Neuronal stem cell (in vitro differentiated cells): ENCODE data around the gene WHAMM.

Experiments
- DNase-seq: peaks from one replicate; pipeline ENCODE4 v3.0.0-alpha.2; 2013; ENCODE audit warnings: low spot score
- H2AFZ ChIP-seq: one replicate; pipeline ENCODE4 v1.6.1; 2013; ENCODE audit warnings: mild to moderate bottlenecking, low read length, inconsistent platforms
- H2AK5ac ChIP-seq: 2 replicates; pipeline ENCODE4 v1.6.1; 2013; ENCODE audit warnings: low read depth, mild to moderate bottlenecking, inconsistent platforms, low read length, moderate library complexity, mixed read lengths
- H2BK120ac ChIP-seq: 2 replicates; pipeline ENCODE4 v1.6.1; 2013; ENCODE audit warnings: low read depth, mild to moderate bottlenecking, inconsistent platforms, low read length, moderate library complexity, mixed read lengths
- H2BK12ac ChIP-seq: one replicate; pipeline ENCODE4 v1.6.1; 2013; ENCODE audit warnings: low read length, inconsistent platforms
- H2BK15ac ChIP-seq: 2 replicates; pipeline ENCODE4 v1.6.1; 2013; ENCODE audit warnings: mild to moderate bottlenecking, low read length, inconsistent platforms, mixed read lengths
- H2BK5ac ChIP-seq: one replicate; pipeline ENCODE4 v1.6.1; 2013; ENCODE audit warnings: inconsistent platforms, mild to moderate bottlenecking, low read length, moderate library complexity
- H3K14ac ChIP-seq: one replicate; pipeline ENCODE4 v1.6.1; 2013; ENCODE audit warnings: low read length, inconsistent platforms
- H3K18ac ChIP-seq: 2 replicates; pipeline ENCODE4 v1.6.1; 2013; ENCODE audit warnings: low read length, inconsistent platforms
- H3K23ac ChIP-seq: 2 replicates; pipeline ENCODE4 v1.6.1; 2013; ENCODE audit warnings: low read depth, mild to moderate bottlenecking, mixed read lengths, low read length, inconsistent platforms; ENCODE audit not compliant: poor library complexity
- H3K27ac ChIP-seq: replicated peaks from 3 replicates; pipeline ENCODE4 v1.5.1; 2013; ENCODE audit warnings: low read length, inconsistent platforms
- H3K27me3 ChIP-seq, 3 experiments: 2 replicates each; pipeline ENCODE4 v1.6.1; 2013; ENCODE audit warnings: low read length in 3 of 3, mild to moderate bottlenecking in 2 of 3, inconsistent platforms in 1 of 3, low read depth in 1 of 3, mixed read lengths in 1 of 3, moderate library complexity in 1 of 3; ENCODE audit not compliant: control insufficient read depth in 3 of 3, insufficient read depth in 3 of 3
- H3K36me3 ChIP-seq, 2 donors: replicated peaks in 1 of 2; 2 replicates each; pipeline ENCODE4 v1.6.1; 2013; ENCODE audit warnings: low read length in 2 of 2; ENCODE audit not compliant: control insufficient read depth in 2 of 2, insufficient read depth in 2 of 2
- H3K4ac ChIP-seq: 2 replicates; pipeline ENCODE4 v1.6.1; 2013; ENCODE audit warnings: inconsistent platforms, mild to moderate bottlenecking, low read length, moderate library complexity
- H3K4me1 ChIP-seq, 2 donors: 1 replicate in 1 of 2; 2 replicates in 1 of 2; pipeline ENCODE4 v1.6.1; 2013; ENCODE audit warnings: low read length in 2 of 2, low read depth in 1 of 2; ENCODE audit not compliant: control insufficient read depth in 2 of 2, insufficient read depth in 1 of 2
- H3K4me2 ChIP-seq: one replicate; pipeline ENCODE4 v1.6.1; 2013; ENCODE audit warnings: mild to moderate bottlenecking, low read length, inconsistent platforms; ENCODE audit not compliant: insufficient read depth, poor library complexity, severe bottlenecking
- H3K4me3 ChIP-seq, 2 donors: 2 replicates each; pipeline ENCODE4 v1.5.1; 2013; ENCODE audit warnings: low read length in 2 of 2, mild to moderate bottlenecking in 2 of 2, inconsistent platforms in 1 of 2, moderate library complexity in 1 of 2
- H3K79me1 ChIP-seq: one replicate; pipeline ENCODE4 v1.6.1; 2013; ENCODE audit warnings: low read depth, mild to moderate bottlenecking, inconsistent platforms, low read length, moderate library complexity
- H3K9ac ChIP-seq: one replicate; pipeline ENCODE4 v1.6.1; 2013; ENCODE audit warnings: mild to moderate bottlenecking, low read depth, low read length, inconsistent platforms; ENCODE audit not compliant: poor library complexity
- H3K9me3 ChIP-seq, 2 donors: replicated peaks in 1 of 2; 2 replicates each; pipeline versions ENCODE3 to v1.6.1; 2013; ENCODE audit warnings: low read length in 2 of 2, mild to moderate bottlenecking in 2 of 2, inconsistent platforms in 1 of 2, low read depth in 1 of 2, mixed read lengths in 1 of 2, moderate library complexity in 1 of 2; ENCODE audit not compliant: control insufficient read depth in 2 of 2, insufficient read depth in 1 of 2
- H4K8ac ChIP-seq: one replicate; pipeline ENCODE4 v1.6.1; 2013; ENCODE audit warnings: low read depth, mild to moderate bottlenecking, inconsistent platforms, low read length, moderate library complexity
- H4K91ac ChIP-seq: one replicate; pipeline ENCODE4 v1.6.1; 2013; ENCODE audit warnings: low read length, low read depth, mild to moderate bottlenecking, inconsistent platforms; ENCODE audit not compliant: poor library complexity
- WGBS, 2 donors: extraction: QIAGEN DNeasy Blood & Tissue Kit; methylation state at CpG; one replicate each; pipeline ENCODE4 v1.1.7; 2013; ENCODE audit warnings: missing lambda C conversion rate in 2 of 2, mixed read lengths in 1 of 2; ENCODE audit not compliant: insufficient read length in 2 of 2, insufficient replicate concordance in 1 of 2; ENCODE audit errors: extremely low coverage in 2 of 2; 5-methylcytosine and 5-hydroxymethylcytosine counted together

WHAMM gene

DNA sequence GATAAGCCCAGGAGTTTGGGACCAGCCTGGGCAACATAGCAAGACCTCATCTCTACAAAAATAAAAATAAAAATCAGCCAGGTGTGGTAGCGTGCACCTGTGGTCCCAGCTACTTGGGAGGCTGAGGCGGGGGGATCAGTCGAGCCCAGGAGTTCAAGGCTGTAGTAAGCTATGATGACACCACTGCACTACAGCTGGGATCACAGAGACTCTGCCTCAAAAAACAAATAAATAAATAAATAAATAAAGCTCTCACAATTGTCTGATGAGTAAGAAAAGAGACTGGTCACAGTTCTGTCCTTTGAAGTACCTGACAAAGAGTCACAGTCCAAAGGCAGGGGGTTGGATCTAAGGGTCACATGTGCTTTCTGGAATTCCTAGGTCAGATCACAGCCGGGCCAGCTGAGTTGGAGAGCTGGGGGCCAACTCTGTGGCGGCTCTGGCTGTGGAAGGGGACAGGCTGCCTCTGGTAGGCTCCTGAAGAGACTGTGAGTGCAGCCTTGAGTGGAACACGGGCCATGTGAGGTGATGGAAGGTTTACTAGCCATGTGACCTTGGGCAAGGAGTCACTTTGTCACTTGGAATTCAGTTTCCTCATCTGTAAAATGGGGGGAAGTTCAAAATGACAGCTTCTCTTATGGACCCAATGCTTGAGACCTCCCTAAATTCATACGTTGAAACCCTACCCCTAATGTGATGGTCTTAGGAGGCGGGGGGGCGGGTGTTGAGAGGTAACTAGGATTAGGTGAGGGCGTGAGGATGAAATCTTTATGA lies 47.2 kb downstream of the WHAMM start:
- Histone ChIP-seq H2BK15ac (no peak overlapping the region), H4K91ac (peak overlapping the region; percentile 57), H2BK5ac (no peak overlapping the region), H4K8ac (no peak overlapping the region), H2AFZ (no peak overlapping the region), H3K4ac (peak overlapping the region; percentile 86), H3K14ac (no peak overlapping the region), H3K36me3 (peaks cover 2% of the 10 kb centered on the region in 2 donors), H3K4me2 (no peak overlapping the region), H2AK5ac (peak overlapping the region; percentile 73), H3K9me3 (peaks cover 0 to 2% of the 10 kb centered on the region in 2 donors), H3K4me1 (peaks cover 9 to 18% of the 10 kb centered on the region in 2 donors), H3K27ac (peak overlapping the region; percentile 65), H3K27me3 (no peaks in the 10 kb centered on the region), H3K4me3 (no peak overlapping the region), H3K23ac (no peak overlapping the region), H3K18ac (peak overlapping the region; percentile 83), H2BK120ac (no peak overlapping the region), H3K79me1 (no peaks in the 10 kb centered on the region), H3K9ac (no peak overlapping the region), H2BK12ac (no peak overlapping the region)
- no peak for DNase-seq
- no CpG with 5 or more reads among the region's 10 CpGs for WGBS, 2 donors

- WGBS, 2 donors, result no CpG with 5 or more reads among the region's 11 CpGs
- H3K4me3 ChIP-seq, result no peak overlapping the region
- no peak overlapping the region for H2AFZ ChIP-seq
Observed at GRCh38 chr15:82858932-82859331, 49.5 kb downstream of the WHAMM start.

GRCh38 chr15:82862886-82863285 lies 53.5 kb downstream of the WHAMM start:
- no peak for DNase-seq
- no peak overlapping the region for H4K8ac ChIP-seq
- WGBS, 2 donors, result no CpG with 5 or more reads among the region's 6 CpGs

More at GRCh38 chr15:82858932-82859331, 49.5 kb downstream of the WHAMM start:
- Histone ChIP-seq H2BK15ac (no peak overlapping the region), H3K14ac (no peak overlapping the region), H3K18ac (no peak overlapping the region), H3K9me3 (peaks cover 0 to 2% of the 10 kb centered on the region in 2 donors), H3K79me1 (no peaks in the 10 kb centered on the region), H3K4me2 (no peak overlapping the region), H2BK120ac (no peak overlapping the region), H3K27me3 (no peaks in the 10 kb centered on the region), H3K27ac (peak overlapping the region; percentile 9), H3K36me3 (peaks cover 0 to 2% of the 10 kb centered on the region in 2 donors), H4K91ac (no peak overlapping the region), H3K4me1 (peaks cover 9 to 10% of the 10 kb centered on the region in 2 donors), H4K8ac (no peak overlapping the region), H3K4ac (no peak overlapping the region), H2BK5ac (no peak overlapping the region), H2BK12ac (no peak overlapping the region), H3K23ac (no peak overlapping the region), H2AK5ac (no peak overlapping the region), H3K9ac (no peak overlapping the region)
- no peak for DNase-seq

DNA sequence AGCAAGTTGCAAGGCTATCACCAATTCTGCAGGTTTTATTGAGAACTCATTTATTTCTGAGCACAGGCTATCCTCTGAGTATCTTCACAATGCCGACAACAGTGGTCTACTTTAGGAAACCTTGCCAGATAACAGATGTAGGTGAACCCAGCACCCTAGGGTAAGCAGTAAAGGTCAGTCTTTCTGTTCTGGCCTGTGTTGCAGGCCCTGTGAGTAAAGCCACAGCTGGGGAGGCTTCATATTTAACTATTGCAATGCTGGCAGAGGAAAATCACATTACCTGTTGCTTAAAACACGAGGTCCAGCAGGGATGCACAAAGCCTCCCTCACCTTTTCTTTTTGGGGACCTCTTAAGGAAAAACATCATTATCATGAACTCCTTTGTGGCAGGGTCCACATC lies 55.5 kb downstream of the WHAMM start:
- Histone ChIP-seq H3K18ac (no peak overlapping the region), H2BK120ac (no peak overlapping the region), H3K9ac (no peak overlapping the region), H3K14ac (no peak overlapping the region), H2BK5ac (no peak overlapping the region), H2BK15ac (no peak overlapping the region), H3K4me1 (no peaks in the 10 kb centered on the region), H3K4me3 (no peak overlapping the region), H3K9me3 (no peaks in the 10 kb centered on the region), H4K8ac (no peak overlapping the region), H2AK5ac (no peak overlapping the region), H3K36me3 (no peaks in the 10 kb centered on the region), H3K79me1 (no peaks in the 10 kb centered on the region), H2BK12ac (no peak overlapping the region), H3K4me2 (no peak overlapping the region), H3K27me3 (no peaks in the 10 kb centered on the region), H3K23ac (no peak overlapping the region), H4K91ac (no peak overlapping the region), H3K27ac (no peak overlapping the region), H2AFZ (no peak overlapping the region), H3K4ac (no peak overlapping the region)
- DNase-seq, result no peak
- WGBS, 2 donors, result no CpG with 5 or more reads among the region's 2 CpGs

More at GRCh38 chr15:82862886-82863285, 53.5 kb downstream of the WHAMM start:
- Histone ChIP-seq H2AFZ (no peak overlapping the region), H3K18ac (no peak overlapping the region), H2BK120ac (no peak overlapping the region), H3K4me1 (no peaks in the 10 kb centered on the region), H2BK12ac (no peak overlapping the region), H3K4me3 (no peak overlapping the region), H2BK5ac (no peak overlapping the region), H3K36me3 (peaks cover 0 to 2% of the 10 kb centered on the region in 2 donors), H3K4ac (no peak overlapping the region), H2AK5ac (no peak overlapping the region), H2BK15ac (no peak overlapping the region), H3K27ac (no peak overlapping the region), H3K14ac (no peak overlapping the region), H3K4me2 (no peak overlapping the region), H3K27me3 (no peaks in the 10 kb centered on the region), H3K9ac (peak overlapping the region; percentile 9), H3K79me1 (no peaks in the 10 kb centered on the region), H3K23ac (no peak overlapping the region), H3K9me3 (no peaks in the 10 kb centered on the region), H4K91ac (no peak overlapping the region)
